ENCODE data around the gene SH3PXD2A.

SH3PXD2A gene

DNA sequence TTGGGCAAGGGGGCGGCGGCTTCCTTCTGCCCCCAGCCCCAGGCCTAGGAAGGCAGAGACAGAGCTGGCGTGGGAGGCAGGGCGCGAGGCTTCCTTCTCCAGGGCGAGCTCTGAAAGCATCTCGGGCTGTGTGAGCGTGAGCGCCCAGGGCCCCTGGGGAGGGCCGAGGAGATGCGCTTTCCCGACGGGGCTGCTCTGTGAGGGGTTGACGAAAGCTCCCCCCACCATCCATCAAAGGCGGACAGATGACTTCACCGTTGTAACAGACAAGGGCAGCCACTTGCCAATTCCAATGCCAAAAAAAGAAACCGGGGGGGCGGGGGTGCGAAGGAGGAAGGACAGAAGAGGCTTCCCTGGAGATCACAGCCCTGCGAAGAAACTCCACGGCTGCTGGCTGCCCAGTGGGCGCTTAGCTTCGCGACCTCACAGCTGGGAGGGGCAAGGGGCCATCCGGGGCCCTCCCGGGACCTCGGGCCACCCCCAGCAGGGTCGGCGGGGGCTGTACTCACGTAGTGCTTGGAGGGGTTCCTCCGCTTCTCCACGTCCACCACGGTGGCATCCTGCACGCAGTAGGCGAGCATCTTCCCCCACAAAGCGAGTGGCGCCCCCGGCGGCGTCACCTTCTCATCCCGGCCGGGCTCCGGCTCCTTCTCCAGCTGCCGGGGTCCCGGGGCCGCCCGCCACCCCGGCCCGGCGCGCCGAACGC is 537 bp downstream of the SH3PXD2A start (continued):
- TF ChIP-seq, protein P1, sequence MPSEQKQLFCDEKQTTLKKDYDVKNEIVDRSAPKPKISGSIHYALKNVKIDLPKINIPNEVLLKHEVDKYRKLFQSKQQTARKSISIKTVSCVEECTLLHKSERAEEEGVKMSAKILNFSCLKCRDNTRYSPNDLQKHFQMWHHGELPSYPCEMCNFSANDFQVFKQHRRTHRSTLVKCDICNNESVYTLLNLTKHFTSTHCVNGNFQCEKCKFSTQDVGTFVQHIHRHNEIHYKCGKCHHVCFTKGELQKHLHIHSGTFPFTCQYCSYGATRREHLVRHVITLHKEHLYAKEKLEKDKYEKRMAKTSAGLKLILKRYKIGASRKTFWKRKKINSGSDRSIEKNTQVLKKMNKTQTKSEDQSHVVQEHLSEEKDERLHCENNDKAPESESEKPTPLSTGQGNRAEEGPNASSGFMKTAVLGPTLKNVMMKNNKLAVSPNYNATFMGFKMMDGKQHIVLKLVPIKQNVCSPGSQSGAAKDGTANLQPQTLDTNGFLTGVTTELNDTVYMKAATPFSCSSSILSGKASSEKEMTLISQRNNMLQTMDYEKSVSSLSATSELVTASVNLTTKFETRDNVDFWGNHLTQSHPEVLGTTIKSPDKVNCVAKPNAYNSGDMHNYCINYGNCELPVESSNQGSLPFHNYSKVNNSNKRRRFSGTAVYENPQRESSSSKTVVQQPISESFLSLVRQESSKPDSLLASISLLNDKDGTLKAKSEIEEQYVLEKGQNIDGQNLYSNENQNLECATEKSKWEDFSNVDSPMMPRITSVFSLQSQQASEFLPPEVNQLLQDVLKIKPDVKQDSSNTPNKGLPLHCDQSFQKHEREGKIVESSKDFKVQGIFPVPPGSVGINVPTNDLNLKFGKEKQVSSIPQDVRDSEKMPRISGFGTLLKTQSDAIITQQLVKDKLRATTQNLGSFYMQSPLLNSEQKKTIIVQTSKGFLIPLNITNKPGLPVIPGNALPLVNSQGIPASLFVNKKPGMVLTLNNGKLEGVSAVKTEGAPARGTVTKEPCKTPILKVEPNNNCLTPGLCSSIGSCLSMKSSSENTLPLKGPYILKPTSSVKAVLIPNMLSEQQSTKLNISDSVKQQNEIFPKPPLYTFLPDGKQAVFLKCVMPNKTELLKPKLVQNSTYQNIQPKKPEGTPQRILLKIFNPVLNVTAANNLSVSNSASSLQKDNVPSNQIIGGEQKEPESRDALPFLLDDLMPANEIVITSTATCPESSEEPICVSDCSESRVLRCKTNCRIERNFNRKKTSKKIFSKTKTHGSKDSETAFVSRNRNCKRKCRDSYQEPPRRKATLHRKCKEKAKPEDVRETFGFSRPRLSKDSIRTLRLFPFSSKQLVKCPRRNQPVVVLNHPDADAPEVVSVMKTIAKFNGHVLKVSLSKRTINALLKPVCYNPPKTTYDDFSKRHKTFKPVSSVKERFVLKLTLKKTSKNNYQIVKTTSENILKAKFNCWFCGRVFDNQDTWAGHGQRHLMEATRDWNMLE (tag by site-specific recombination; conservative IDR thresholded peaks at IDR 0.05; ENCODE audit: low read depth) = peak; percentile 13; the same call in 1 of the 2 replicates
- TF ChIP-seq BCL11A (tag by site-specific recombination; IDR thresholded peaks at IDR 0.05; ENCODE audit: low read depth) = no peak
- peak; percentile 81 for TF ChIP-seq ZEB2 (tag by site-specific recombination; IDR thresholded peaks at IDR 0.05)
- TF ChIP-seq ZNF433 (tag by site-specific recombination; IDR thresholded peaks at IDR 0.05; ENCODE audit: low read depth) = no peak
- TF ChIP-seq, protein P2, sequence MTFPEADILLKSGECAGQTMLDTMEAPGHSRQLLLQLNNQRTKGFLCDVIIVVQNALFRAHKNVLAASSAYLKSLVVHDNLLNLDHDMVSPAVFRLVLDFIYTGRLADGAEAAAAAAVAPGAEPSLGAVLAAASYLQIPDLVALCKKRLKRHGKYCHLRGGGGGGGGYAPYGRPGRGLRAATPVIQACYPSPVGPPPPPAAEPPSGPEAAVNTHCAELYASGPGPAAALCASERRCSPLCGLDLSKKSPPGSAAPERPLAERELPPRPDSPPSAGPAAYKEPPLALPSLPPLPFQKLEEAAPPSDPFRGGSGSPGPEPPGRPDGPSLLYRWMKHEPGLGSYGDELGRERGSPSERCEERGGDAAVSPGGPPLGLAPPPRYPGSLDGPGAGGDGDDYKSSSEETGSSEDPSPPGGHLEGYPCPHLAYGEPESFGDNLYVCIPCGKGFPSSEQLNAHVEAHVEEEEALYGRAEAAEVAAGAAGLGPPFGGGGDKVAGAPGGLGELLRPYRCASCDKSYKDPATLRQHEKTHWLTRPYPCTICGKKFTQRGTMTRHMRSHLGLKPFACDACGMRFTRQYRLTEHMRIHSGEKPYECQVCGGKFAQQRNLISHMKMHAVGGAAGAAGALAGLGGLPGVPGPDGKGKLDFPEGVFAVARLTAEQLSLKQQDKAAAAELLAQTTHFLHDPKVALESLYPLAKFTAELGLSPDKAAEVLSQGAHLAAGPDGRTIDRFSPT (tag by site-specific recombination; IDR thresholded peaks at IDR 0.05) = 0 out of 2 replicates have a peak, but pooled peaks have one; percentile 30
- TF ChIP-seq HOXA7 (CRISPR knock-in tag; IDR thresholded peaks at IDR 0.05; ENCODE audit: borderline replicate concordance) = no peak
- no peak for TF ChIP-seq ZSCAN16 (tag by site-specific recombination; IDR thresholded peaks at IDR 0.05)
- no peak for TF ChIP-seq OVOL3 (tag by site-specific recombination; IDR thresholded peaks at IDR 0.05)
- TF ChIP-seq ZNF423 (tag by site-specific recombination; IDR thresholded peaks at IDR 0.05) = 0 out of 2 replicates have a peak, but pooled peaks have one; percentile 14
- peak; percentile 32; the same call in 1 of the 2 replicates for TF ChIP-seq ZNF600 (tag by site-specific recombination; IDR thresholded peaks at IDR 0.05)
- TF ChIP-seq GLIS1 (tag by site-specific recombination; IDR thresholded peaks at IDR 0.05) = peak; percentile 95
- TF ChIP-seq YY1 (tag by site-specific recombination; IDR thresholded peaks at IDR 0.05) = no peak
- TF ChIP-seq ZNF660 (tag by site-specific recombination; IDR thresholded peaks at IDR 0.05) = no peak
- 0 out of 2 replicates have a peak, but pooled peaks have one; percentile 6 for TF ChIP-seq ZNF76 (tag by site-specific recombination; IDR thresholded peaks at IDR 0.05; ENCODE audit: borderline replicate concordance, low read depth)
- TF ChIP-seq, protein P3, sequence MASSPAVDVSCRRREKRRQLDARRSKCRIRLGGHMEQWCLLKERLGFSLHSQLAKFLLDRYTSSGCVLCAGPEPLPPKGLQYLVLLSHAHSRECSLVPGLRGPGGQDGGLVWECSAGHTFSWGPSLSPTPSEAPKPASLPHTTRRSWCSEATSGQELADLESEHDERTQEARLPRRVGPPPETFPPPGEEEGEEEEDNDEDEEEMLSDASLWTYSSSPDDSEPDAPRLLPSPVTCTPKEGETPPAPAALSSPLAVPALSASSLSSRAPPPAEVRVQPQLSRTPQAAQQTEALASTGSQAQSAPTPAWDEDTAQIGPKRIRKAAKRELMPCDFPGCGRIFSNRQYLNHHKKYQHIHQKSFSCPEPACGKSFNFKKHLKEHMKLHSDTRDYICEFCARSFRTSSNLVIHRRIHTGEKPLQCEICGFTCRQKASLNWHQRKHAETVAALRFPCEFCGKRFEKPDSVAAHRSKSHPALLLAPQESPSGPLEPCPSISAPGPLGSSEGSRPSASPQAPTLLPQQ (tag by site-specific recombination; IDR thresholded peaks at IDR 0.05) = no peak; the same call in 1 of the 2 replicates
- TF ChIP-seq, protein P4, sequence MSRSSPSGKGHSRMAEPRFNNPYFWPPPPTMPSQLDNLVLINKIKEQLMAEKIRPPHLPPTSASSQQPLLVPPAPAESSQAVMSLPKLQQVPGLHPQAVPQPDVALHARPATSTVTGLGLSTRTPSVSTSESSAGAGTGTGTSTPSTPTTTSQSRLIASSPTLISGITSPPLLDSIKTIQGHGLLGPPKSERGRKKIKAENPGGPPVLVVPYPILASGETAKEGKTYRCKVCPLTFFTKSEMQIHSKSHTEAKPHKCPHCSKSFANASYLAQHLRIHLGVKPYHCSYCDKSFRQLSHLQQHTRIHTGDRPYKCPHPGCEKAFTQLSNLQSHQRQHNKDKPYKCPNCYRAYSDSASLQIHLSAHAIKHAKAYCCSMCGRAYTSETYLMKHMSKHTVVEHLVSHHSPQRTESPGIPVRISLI (tag by site-specific recombination; IDR thresholded peaks at IDR 0.05) = no peak
- TF ChIP-seq ZNF2 (tag by site-specific recombination; IDR thresholded peaks at IDR 0.05) = 0 out of 2 replicates have a peak, but pooled peaks have one; percentile 30
- no peak for TF ChIP-seq ZNF133 (tag by site-specific recombination; IDR thresholded peaks at IDR 0.05)
- TF ChIP-seq FEZF1 (tag by site-specific recombination; IDR thresholded peaks at IDR 0.05) = peak; percentile 28; the same call in 1 of the 2 replicates
- TF ChIP-seq ZNF670 (tag by site-specific recombination; IDR thresholded peaks at IDR 0.05; ENCODE audit: low read depth) = no peak
- TF ChIP-seq, protein P5, sequence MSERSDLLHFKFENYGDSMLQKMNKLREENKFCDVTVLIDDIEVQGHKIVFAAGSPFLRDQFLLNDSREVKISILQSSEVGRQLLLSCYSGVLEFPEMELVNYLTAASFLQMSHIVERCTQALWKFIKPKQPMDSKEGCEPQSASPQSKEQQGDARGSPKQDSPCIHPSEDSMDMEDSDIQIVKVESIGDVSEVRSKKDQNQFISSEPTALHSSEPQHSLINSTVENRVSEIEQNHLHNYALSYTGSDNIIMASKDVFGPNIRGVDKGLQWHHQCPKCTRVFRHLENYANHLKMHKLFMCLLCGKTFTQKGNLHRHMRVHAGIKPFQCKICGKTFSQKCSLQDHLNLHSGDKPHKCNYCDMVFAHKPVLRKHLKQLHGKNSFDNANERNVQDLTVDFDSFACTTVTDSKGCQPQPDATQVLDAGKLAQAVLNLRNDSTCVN (tag by site-specific recombination; optimal IDR thresholded peaks at IDR 0.05) = peak; percentile 77
- TF ChIP-seq ZNF138 (tag by site-specific recombination; IDR thresholded peaks at IDR 0.05; ENCODE audit: borderline replicate concordance) = no peak
- no peak for TF ChIP-seq HOXD13 (CRISPR knock-in tag; IDR thresholded peaks at IDR 0.05; ENCODE audit: borderline replicate concordance)
